PFSK-1 (cell line): ENCODE results near the gene ITSN2.

Source experiments
- POLR2AphosphoS5 ChIP-seq: IDR thresholded peaks from 2 replicates; pipeline ENCODE4 v1.6.1; 2012; ENCODE audit warnings: low read depth, mild to moderate bottlenecking, control low read depth, low read length, moderate library complexity
- REST ChIP-seq, 2 experiments: IDR thresholded peaks; 2 replicates each; pipeline versions ENCODE4 v1.6.1 to v1.8.0; 2011 to 2012; ENCODE audit warnings: low read depth in 2 of 2, low read length in 2 of 2, control low read depth in 1 of 2, inconsistent platforms in 1 of 2, mild to moderate bottlenecking in 1 of 2, moderate library complexity in 1 of 2; ENCODE audit not compliant: insufficient read depth in 1 of 2
- TAF1 ChIP-seq: IDR thresholded peaks from 2 replicates; pipeline ENCODE4 v1.6.1; 2012; ENCODE audit warnings: low read length, control low read depth, borderline replicate concordance; ENCODE audit not compliant: insufficient read depth

GRCh38 chr2:24339856-24340262 is 20.5 kb downstream of the ITSN2 start:
- TF ChIP-seq REST (IDR thresholded peaks at IDR 0.05; ENCODE audit: insufficient read depth in 1 of 2, low read depth in 2 of 2, low read length in 2 of 2) (no peak), TAF1 (no peak), POLR2AphosphoS5 (no peak)
